Ovary (tissue), 3 donors: ENCODE data around the gene PHACTR1.

Source experiments
- EP300 ChIP-seq: sonication (generic); formaldehyde crosslinking; IDR thresholded peaks from one replicate; pipeline ENCODE4 v1.6.1; 2017; ENCODE audit warnings: antibody characterized with exemption
- POLR2A ChIP-seq: fragments of 450-650 bp; IDR thresholded peaks from one replicate; pipeline ENCODE4 v1.6.1; 2017; ENCODE audit warnings: antibody characterized with exemption, mild to moderate bottlenecking, moderate library complexity
- TF ChIP-seq, protein P1 (sequence below), 3 donors: fragments of 450-650 bp in 2 of 3; fragments of 200-600 bp in 1 of 3; IDR thresholded peaks; one replicate each; pipeline versions ENCODE4 v1.5.1 to v1.8.0; 2016 to 2022; ENCODE audit warnings: antibody characterized with exemption in 3 of 3, mild to moderate bottlenecking in 1 of 3
- donor health status: DM: no; HTN: no; CAD: no.

DNA sequence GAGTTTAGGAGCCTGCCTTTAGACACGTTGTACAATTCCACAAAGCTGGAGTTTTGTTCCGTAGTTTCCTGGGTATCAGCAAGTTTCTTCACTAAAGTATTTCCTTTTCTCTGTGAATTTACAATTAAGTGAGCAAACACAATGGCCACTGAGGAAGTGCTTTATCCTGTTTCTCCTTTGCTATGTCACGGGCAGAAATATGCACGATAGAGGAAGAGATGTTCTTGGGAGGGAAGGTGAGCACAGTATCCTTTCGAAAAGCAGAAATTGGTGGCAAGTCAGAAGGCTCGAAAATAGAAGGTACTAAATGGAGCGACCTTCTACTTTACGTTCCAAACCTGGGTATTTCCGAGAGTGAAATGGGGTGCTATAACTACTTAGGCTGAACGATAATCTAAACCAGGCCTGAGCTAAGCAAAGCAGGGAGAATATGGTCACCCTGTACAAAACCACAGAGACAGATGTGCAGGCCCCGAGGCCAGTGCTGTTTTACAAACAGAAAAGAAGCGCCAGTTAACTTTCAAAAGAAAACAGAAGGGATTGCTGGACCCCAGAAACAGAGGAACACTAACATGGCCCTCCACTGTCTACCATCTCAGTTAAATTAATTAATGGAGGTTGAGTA lies 352.1 kb downstream of the PHACTR1 start:
- TF ChIP-seq, protein P1, sequence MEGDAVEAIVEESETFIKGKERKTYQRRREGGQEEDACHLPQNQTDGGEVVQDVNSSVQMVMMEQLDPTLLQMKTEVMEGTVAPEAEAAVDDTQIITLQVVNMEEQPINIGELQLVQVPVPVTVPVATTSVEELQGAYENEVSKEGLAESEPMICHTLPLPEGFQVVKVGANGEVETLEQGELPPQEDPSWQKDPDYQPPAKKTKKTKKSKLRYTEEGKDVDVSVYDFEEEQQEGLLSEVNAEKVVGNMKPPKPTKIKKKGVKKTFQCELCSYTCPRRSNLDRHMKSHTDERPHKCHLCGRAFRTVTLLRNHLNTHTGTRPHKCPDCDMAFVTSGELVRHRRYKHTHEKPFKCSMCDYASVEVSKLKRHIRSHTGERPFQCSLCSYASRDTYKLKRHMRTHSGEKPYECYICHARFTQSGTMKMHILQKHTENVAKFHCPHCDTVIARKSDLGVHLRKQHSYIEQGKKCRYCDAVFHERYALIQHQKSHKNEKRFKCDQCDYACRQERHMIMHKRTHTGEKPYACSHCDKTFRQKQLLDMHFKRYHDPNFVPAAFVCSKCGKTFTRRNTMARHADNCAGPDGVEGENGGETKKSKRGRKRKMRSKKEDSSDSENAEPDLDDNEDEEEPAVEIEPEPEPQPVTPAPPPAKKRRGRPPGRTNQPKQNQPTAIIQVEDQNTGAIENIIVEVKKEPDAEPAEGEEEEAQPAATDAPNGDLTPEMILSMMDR (IDR thresholded peaks at IDR 0.05) = no peak
- TF ChIP-seq POLR2A (no peak), EP300 (no peak)
